Left hindlimb (tissue), 1 donor: Measurements from ENCODE around the gene UBR1.
"Not testable (repeated sequence)": the region's sequence is repeated elsewhere in the genome, so short reads cannot be mapped to it uniquely, and the experiment has no call there.

ENCODE experiments used
- DNase-seq: peaks from one replicate; pipeline ENCODE4 v3.0.0-alpha.2; 2018

The UBR1 gene

DNA sequence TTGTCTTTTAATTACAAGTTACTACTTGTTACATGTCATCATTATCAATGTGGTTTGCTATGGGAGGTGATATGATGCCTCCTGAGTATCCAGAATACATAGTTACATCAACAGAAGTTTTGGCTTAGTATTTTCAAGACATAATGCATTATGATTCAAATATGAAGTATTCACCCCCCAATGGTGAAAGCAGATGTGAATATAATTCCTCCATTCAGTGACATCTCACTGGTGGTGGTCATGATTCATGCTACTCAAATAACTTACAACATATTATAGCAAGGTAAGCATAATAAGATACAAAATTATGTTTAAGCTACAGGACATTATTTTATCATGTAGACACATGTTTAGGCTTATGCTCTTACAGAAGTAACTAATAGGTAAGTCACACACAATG is 150.3 kb downstream of the UBR1 start:
- DNase-seq: no peak

DNA sequence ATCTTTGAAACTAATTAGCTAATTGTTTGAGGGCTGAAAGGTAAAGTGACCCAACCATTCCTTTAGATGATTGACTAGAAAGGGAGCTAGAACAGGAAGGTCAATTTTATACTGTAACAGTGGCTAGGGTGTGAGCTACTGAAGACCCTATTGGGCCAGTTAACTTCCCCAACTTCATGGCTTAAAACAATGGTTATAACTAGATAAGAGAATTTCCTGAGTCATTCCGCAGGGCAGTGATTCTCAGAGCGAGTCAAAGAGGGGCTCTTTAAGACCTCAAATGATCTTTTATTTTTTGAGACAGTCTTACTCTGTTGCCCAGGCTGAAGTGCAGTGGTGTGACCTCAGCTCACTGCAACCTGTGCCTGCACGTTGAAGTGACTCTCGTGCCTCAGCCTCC is 151.5 kb downstream of the UBR1 start:
- DNase-seq: no peak

DNA sequence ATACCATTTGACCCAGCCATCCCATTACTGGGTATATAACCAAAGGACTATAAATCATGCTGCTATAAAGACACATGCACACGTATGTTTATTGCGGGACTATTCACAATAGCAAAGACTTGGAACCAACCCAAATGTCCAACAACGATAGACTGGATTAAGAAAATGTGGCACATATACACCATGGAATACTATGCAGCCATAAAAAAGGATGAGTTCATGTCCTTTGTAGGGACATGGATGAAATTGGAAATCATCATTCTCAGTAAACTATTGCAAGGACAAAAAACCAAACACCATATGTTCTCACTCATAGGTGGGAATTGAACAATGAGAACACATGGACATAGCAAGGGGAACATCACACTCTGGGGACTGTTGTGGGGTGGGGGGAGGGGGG is 156.9 kb downstream of the UBR1 start:
- not testable (repeated sequence) for DNase-seq

DNA sequence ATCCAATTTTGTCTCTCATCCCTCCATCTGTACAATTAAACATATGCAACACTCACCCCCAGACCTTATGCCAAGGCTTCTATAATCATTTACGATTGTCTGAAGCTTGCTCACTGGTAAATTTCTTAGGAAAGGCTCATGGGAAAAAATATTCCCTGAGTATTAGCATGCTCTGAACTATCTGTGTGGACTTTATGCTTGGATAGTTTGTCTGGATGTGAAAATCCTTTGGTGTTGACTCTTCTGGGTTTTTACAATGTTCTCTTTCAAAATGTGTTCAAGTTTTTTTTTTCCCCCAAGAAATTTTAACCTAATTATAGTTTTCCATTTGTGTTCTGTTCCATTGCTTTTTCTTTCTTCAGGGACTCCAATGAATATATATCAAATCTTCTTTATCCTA is 165.3 kb downstream of the UBR1 start:
- DNase-seq: no peak

DNA sequence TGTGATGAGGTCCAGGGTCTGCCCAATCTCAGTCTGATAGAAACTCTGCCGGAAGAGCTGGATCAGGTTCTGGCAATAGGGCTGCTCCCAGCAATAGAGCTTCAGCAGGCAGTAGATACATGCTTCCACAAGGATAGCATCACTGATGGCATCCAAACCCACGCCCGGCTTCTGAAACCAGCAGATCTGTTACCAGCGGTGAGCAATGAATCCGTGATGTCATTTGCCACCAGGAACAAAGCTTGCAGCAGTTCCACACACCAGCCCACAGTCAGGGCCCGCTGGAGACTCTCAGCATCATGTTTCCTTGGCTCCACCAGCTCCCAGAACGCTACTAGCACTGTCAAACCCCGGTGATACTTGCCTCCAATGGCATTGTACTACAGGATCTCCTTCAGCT is 166.0 kb downstream of the UBR1 start:
- no peak for DNase-seq

DNA sequence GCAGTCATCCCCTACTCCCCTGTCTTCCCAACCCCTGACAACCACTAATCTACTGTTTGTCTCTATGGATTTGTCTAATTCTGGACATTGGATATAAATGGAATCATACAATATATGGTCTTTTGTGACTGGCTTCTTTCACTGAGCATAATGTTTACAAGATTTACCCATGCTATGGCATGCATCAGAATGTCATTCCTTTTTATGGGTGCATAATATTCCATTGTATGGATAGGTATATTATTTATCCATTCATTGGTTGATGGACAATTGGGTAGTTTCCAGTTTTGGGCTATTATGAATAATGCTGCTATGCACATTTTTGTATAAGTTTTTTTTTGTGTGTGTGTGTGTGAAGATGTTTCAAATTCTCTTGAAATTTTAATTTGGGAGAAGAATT is 168.7 kb downstream of the UBR1 start:
- DNase-seq: no peak

DNA sequence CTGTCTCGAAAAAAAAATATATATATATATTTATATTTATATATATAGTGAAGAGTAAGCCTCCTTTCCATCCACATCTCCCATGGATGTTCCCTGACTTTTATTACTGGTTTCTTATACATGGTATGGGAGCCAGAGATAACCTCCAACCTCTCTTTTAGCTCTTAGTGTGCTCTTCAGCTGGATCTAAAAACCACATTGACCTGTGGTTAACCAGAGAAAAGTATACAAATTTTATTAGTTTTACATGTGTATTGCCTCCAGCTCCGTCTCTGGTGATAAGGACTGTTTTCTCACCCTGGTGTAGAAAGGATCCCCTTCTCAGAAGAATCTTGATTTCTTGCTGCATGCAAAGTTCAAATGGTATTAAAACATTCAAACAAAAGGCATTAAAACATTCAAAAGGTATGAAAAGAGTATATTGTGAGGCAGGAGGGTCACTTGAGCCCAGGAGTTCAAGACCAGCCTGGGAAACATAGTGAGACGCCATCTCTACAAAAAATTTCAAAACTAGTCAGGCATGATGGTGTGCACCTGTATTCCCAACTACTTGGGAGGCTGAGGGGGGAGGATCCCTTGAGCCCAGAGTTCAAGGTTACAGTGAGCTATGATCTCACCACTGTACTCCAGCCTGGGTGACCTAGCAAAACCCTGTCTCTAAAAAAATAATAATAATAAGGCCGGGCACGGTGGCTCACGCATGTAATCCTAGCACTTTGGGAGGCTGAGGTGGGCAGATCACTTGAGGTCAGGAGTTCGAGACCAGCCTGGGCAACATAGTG is 171.8 kb downstream of the UBR1 start:
- DNase-seq: no peak

DNA sequence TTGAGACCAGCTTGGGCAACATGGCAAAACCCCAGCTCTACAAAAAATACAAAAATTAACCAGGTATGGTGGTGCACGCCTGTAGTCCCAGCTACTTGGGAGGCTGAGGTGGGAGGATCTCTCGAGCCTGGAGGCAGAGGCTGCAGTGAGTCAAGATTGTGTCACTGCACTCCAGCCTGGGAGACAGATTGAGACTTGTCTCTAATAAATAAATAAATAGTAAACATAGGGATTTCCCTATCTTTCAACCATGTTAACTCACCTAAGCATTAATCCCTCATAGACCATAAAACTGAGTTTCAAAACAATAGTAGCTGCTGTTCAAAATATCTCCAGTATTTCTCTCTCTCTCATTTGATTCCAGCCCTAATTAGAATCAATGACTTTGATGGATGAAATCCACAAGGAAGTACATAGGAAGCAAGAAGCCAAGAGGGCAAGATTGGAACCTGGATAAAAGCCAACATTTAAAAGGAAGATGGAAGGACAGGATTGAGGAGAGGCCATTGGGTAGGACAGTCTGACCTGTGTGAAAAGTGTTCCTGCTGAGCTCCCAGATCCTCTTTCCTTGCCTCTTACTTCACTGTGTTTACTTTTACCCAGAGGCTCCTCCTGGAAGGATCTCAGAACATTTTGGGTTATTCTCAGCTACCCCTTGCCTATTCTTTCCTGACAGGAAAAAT is 172.9 kb downstream of the UBR1 start:
- DNase-seq: no peak

DNA sequence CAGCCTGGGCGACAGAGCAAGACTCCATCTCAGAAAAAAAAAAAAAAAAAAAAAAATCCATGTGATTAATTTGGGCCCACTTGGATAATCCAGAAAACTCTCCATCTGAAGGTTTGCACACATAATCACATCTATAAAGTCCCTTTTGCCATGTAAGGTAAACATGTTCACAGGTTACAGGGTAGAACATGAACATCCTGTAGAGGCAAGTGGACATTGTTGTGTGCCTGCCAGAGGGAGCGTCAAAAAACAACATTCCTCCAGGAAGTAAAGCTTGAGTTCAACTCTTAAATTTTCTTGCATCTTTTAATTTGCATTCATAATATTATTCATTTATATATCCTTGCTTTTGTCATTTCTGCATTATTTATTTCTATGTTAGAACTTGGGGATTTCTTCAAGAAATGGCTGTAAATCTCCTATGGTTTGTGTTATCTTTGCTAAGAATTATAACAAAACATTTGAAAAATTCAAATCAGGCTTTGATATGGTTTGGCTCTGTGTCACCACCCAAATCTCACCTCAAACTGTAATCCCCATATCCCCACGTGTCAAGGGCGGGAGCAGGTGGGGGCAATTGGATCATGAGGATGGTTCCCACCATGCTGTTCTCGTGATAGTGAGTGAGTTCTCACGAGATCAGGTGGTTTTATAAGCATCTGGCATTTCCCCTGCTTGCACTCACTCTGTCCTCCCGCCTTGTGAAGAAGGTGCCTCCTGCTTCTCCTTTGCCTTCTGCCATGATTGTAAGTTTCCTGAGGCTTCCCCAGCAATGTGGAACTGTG is 173.9 kb downstream of the UBR1 start:
- DNase-seq: no peak

DNA sequence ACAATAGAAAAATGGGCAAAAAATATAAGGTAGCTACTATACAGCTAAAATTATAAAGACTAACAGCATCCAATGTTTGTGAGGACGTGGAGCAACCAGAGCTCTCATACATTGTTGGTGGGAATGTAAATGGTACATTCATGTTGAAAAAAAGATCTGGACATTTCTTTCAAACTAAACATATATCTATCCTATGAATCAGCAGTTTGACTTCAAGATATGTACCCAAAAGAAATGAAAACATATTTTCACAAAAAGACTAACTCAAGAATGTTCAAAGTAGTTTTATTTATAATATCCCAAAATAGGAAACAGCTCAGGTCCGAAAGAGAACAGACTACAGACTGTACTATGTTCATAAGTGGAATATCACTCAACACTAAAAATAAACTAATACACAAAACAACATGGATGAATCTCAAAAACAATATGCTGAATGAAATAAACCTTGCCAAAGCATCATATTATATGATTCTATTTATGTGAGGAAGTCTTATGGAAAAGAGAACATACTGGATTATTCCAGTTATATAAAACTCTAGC is 176.5 kb downstream of the UBR1 start:
- DNase-seq: no peak

DNA sequence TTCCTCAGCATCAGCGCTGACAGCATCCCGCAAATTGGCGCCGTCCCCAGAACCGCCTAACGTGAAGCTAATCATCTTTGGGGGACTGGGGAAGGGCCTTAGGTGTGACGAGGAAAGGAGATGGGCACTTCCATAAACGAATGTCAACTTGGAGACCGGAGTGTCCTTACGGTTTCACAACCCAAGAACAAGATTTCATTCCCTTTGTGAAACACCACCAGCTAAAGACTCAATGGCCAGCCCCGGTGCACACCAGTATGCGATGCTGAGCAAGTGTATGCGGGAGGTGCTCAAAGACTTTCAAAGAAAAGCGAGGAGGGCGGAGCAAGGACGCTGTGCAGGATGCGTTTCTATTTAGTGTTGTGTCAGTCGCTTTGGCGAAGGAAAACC is 184.5 kb downstream of the UBR1 start:
- DNase-seq: peak; percentile 45

DNA sequence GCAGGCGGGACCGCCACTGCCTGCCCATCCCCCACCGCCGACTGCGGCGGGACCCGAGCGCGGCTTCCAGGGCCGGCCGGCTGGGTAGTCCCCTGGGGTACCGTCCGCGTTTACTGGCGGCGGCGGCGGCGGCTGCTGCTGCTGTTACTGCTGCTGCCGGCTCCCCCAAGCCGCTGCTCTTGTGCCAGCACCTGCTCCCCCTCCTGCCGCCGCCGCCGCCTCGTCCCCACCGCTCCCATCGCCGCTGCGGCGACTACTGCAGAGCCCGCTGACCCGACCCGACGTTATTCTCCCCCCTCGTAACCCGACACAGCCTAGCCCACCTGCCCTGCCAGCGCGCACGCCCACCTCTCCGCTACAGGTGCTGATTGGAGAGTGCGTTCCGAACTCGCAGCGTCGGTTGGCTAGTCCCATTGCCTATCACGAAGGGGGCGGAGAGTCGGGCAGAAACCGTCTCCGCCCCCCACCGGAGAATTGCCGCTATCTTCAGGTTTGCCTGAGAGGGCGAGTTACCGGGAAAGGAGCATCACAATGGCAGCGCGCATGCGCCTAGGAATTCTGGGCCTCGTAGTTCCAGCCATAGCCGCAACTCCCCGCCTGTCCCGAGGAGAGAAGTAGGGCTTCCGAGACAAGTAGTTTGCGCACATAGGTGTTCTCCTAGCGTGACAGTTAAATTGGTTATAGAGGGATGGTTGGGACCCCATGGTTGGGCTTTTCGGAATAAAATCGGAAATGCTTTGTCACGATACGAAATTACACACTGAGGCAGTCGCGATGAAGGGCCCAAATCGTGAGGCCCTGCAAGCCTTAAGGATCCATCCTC is 185.1 kb downstream of the UBR1 start, which contains the start of gene TTBK2:
Gene TTBK2, minus strand, starts transcription at position 260 of the 823 bp plus-strand sequence. CDS start 42,161 bp downstream, outside the sequence.
- DNase-seq: peak; percentile 99

DNA sequence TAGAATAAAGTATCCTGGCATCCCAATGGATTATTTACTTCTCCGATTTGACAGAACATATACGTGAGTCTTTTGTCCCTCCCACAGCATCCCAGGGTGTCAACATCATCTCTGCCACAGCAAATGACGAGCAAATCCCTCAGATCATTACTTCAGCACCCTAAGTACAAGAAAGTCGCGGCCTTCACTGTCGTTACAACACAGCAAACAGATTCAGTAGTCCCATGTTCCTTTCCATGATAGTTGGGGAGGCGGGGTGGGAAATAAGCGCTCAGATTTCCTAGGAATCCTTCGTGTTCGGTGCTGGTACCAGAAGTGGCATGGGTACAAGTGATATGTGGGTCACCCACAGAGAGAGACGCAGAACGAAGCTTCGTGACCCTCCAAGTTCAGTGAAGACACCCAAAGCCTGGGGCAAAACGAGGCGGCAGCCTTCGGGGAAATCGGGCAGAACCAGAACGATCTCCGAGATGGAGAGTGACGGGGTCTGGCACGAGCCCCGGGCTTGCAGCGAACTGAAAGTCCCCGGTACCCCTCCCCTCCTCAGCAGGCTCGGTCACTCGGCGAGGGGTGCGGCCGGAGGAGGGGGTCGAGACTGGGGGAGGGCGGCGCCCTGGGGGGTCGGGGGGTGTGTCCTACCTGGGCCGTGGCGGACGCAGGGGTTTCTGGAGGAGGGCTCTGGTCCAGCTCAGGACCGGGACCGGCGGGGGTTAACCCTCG is 185.9 kb downstream of the UBR1 start:
- peak; percentile 71 for DNase-seq

DNA sequence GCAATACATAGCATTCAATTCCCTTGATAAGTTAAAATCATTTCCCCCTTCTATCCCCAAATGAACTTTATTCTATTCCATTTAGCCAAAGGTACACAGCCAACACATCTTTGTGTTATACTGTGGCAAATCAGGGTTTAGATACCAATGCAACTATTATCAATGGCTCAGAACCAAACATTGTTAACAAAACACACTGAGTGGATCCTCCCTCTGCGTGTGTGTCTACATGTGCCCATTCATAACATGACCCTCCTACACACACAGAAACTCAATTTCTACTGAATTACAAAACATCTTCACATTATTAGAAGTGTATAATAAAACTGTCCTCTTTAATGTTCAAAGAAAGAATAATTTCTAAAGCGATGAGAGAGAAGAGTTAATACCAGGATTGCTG is 186.5 kb downstream of the UBR1 start:
- no peak for DNase-seq

DNA sequence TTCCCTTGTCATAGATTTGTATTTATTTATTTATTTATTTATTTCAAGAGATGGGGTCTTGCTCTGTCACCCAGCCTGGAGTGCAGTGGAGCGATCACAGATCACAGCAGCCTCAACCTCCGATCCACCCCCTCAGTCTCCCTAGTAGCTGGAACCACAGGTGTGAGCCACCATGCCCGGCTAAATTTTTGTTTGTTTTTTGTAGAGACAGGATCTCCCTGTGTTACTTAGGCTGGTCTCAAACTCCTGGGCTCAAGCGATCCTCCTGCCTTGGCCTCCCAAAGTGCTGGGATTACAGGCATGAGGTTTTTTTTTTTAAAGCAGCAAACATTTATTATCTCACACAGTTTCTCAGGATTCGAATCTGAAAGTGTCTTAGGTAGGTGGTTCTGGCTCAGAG is 187.8 kb downstream of the UBR1 start:
- no peak for DNase-seq

DNA sequence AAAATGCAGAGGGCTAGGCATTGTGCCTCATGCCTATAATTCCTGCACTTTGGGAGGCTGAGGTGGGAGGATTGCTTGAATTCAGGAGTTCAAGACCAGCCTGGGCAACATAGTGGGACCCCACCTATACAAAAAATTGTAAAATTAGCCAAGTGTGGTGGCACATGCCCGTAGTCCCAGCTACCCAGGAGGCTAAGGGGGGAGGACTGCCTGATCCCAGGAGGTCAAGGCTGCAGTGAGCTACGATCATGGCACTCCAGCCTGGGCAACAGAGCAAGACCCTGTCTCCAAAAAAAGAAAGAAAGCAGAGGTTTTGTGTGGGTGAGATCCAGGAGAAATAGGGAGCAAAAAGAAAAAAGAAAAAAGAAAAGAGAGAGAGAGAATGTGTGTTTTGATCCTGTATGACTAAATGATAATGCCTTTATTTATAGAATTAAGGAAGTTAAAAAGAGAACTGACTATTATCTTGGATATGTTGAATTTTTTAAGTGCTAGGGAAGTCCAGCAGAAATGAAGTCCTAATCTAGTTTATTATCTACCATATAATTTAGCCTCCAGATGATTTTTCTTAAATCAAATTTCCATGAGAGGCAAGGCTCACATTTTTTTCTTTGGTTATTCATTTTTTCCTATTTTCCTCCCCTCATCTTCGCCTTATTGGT is 190.1 kb downstream of the UBR1 start:
- no peak for DNase-seq

DNA sequence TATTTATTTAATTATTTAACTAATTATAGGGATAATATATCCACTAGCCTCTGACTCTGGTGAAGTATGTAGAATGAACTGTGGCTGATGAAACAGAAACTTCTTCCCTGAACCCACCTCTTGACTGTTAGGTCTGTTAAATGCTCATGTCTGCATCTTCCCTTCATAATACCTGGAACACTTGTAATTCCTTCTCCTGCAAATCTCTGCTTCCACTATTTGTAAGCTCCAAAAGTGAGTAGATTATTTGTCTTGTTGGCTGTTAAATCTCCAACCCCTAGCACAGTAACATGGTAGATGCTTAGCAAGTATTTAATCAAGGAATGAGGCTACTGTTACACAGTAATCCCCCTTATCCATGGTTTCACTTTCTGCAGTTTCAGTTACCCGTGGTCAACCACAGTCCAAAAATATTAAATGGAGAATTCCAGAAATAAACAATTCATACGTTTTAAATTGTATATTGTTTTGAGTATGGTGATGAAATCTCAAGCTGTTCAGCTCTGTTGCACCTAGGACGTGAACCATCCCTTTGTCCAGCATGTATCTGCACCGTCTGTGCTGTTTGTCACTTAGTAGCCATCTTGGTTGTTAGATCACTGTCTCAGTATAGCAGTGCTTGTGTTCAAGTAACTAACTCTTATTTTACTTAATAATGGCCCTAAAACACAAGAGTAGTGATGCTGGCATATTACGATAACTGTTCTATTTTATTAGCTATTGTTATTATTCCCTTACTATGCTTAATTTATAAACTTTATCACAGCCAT is 190.9 kb downstream of the UBR1 start:
- no peak for DNase-seq

DNA sequence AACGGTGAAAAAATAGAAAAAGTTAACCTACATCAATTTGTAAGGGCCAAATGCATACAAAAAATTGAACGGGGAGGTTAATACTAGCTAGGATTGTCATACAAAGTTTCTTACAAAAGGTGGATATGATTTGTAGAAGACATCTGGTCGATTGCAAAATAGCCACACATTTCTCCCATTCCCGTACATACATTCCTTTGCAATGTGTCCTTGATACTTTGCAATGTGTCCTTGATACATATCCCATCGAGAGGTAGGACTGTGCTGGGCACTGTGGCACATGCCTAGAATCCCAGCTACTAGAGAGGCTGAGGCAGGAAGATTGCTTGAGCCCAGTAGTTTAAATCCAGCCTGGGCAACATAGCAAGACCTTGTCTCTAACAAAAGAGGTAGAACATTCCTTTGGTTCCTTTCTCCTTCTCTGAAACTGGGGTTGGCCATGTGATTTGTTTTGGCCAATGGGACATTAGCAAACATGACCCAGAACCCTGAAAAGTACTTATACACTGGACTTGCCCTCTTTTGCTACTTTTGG is 194.7 kb downstream of the UBR1 start:
- DNase-seq: no peak

DNA sequence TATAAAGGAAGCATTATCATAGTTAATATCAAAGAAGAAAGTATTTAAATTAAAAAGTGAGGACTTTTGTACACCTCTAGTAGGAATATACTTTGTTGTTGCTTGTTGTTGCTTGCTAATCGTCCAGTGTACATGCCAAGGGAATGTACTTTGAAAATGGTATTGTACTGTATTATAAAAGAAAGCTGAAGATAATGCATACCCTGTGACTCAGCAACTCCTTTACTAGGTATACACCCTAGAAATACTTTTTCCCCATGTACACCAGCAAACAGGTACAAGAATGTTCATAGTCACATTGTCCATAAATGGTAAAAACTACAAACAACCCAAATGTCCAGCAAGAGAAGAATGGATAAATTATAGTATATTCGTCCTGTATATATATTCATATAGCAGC is 197.3 kb downstream of the UBR1 start:
- DNase-seq: no peak
